ENCODE measurements around the gene KCNMA1. TPM values are rescaled to one million over a fixed set of nuclear protein-coding genes. Genes with fewer than 3 reads are reported as not detected.

The KCNMA1 gene
- total RNA-seq, 1 experiment from 2014 or later, result 0.45 TPM

DNA sequence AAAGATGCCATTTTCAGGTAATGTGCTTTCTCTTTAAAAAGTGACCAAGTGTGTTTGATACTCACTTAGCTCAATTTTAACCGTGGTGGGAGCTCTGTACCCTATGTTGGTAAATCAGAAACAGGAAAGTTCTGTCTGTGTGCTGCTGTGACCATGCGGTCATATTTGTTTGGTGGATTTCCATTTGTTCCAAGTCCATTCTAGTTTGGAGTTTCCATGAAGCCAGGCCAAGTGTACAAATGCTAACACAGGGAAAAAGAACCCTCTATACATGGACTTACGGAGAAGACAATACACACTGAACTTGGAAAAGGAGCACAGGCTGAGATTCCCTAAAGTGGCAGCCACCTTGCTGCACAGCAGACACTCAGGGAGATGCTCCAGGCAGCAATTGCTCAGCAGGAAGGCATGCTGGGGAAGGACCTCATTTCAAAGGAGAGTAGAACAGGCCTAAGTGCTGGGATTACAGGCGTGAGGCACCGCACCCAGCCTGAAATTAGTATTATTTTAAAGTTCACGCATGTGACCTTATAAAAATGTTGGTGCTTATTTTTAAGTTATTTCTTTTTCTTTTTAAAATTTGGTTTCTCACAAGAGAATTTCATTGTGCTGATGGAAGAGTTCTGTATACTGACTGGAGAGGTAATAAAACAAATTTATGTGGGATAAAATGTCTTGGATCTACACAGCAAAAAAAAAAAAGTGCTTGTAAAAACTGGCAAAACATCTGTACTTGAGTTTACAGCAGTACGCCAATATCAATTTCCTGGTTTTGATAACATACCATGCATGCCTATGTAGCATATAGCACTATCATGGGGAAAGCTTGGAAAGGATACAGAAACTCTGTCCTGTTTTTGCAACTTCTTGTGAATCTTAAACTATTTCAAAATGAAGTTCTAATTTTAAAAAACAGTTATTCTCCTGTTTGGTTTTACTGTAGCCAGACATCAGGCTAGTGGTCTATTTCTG lies 436.2 kb downstream of the KCNMA1 start:
- Mint-ChIP-seq H3K4me1 (ENCODE audit: low read depth, unreplicated experiment) (no peaks in the 10 kb centered on the region), H3K9me3 (ENCODE audit: low read depth, unreplicated experiment) (peaks cover 3% of the 10 kb centered on the region), H3K36me3 (ENCODE audit: insufficient read depth, unreplicated experiment) (no peaks in the 10 kb centered on the region), H3K27ac (ENCODE audit: unreplicated experiment) (no peak overlapping the region), H3K27me3 (ENCODE audit: unreplicated experiment) (peaks cover 32% of the 10 kb centered on the region), H3K4me3 (ENCODE audit: low read depth, unreplicated experiment) (no peak overlapping the region)
- intact Hi-C loops (cut with micrococcal nuclease; ENCODE audit: unreplicated experiment), result no loop called here
- DNase-seq, result no peak
- no TSS peak for BruUV-seq (replicated peaks)
- TF ChIP-seq, protein P1, sequence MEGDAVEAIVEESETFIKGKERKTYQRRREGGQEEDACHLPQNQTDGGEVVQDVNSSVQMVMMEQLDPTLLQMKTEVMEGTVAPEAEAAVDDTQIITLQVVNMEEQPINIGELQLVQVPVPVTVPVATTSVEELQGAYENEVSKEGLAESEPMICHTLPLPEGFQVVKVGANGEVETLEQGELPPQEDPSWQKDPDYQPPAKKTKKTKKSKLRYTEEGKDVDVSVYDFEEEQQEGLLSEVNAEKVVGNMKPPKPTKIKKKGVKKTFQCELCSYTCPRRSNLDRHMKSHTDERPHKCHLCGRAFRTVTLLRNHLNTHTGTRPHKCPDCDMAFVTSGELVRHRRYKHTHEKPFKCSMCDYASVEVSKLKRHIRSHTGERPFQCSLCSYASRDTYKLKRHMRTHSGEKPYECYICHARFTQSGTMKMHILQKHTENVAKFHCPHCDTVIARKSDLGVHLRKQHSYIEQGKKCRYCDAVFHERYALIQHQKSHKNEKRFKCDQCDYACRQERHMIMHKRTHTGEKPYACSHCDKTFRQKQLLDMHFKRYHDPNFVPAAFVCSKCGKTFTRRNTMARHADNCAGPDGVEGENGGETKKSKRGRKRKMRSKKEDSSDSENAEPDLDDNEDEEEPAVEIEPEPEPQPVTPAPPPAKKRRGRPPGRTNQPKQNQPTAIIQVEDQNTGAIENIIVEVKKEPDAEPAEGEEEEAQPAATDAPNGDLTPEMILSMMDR (IDR thresholded peaks at IDR 0.05; ENCODE audit: unreplicated experiment), result no peak
- CTCF ChIA-PET, result interaction anchor here (0.6 to 0.7 kb wide), 2 partner anchors 310 to 644 kb away, joined by 3 to 4 read pairs; no protein-coding TSS in a partner anchor

DNA sequence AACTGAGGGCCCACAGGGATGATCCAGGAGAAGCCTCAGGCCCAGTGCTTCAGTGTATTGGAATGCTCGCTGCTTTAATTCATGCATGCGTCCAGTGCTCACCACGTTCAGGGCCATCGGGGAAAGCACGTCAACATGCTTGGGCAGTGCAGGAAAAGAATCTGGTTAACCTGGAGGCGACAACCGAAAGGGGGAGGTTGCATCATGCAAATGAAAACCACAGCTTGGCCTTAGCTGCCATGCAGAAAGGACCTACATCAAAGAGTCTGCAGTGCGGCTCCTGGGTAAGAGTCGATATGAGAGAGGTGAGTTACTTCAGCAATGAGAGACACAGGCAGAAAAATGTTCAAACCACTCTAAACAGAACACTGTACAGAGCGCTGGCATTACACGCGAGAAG lies 440.1 kb downstream of the KCNMA1 start:
- BruUV-seq (replicated peaks), result no TSS peak
- intact Hi-C loops (cut with micrococcal nuclease; ENCODE audit: unreplicated experiment), result no loop called here
- CTCF ChIA-PET, result no interaction called here
- H3K27me3 Mint-ChIP-seq (ENCODE audit: unreplicated experiment), result peaks cover 17% of the 10 kb centered on the region
- no peak overlapping the region for H3K4me3 Mint-ChIP-seq (ENCODE audit: low read depth, unreplicated experiment)
- H3K9me3 Mint-ChIP-seq (ENCODE audit: low read depth, unreplicated experiment), result no peaks in the 10 kb centered on the region
- TF ChIP-seq, protein P1 (IDR thresholded peaks at IDR 0.05; ENCODE audit: unreplicated experiment), result no peak
- no peaks in the 10 kb centered on the region for H3K36me3 Mint-ChIP-seq (ENCODE audit: insufficient read depth, unreplicated experiment)
- no peak for DNase-seq
- no peak overlapping the region for H3K27ac Mint-ChIP-seq (ENCODE audit: unreplicated experiment)
- H3K4me1 Mint-ChIP-seq (ENCODE audit: low read depth, unreplicated experiment), result peaks cover 3% of the 10 kb centered on the region

DNA sequence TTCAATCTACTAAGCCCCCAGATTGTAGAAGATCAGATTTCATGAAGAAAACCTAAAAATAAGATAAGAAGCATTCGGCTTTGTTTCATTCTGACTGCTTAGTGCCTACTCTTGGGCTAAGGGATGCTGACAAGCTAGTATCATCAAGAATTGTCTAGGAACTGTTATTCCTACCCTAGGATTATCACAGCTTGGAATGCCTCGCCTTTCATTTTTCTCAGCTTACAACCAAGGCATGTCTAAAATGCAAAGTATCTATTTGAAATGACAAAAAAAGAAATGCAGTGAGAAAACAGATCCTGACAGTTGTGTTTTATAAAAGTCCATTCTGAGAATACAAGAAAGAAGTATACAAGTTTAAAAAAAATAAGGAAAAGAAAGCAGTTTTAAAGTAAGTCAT lies 441.0 kb downstream of the KCNMA1 start:
- CTCF ChIA-PET, result no interaction called here
- Mint-ChIP-seq H3K4me3 (ENCODE audit: low read depth, unreplicated experiment) (no peak overlapping the region), H3K27me3 (ENCODE audit: unreplicated experiment) (peaks cover 12% of the 10 kb centered on the region), H3K36me3 (ENCODE audit: insufficient read depth, unreplicated experiment) (no peaks in the 10 kb centered on the region), H3K9me3 (ENCODE audit: low read depth, unreplicated experiment) (no peaks in the 10 kb centered on the region), H3K27ac (ENCODE audit: unreplicated experiment) (no peak overlapping the region), H3K4me1 (ENCODE audit: low read depth, unreplicated experiment) (peaks cover 12% of the 10 kb centered on the region)
- intact Hi-C loops (cut with micrococcal nuclease; ENCODE audit: unreplicated experiment), result no loop called here
- TF ChIP-seq, protein P1 (IDR thresholded peaks at IDR 0.05; ENCODE audit: unreplicated experiment), result no peak
- BruUV-seq (replicated peaks), result no TSS peak
- no peak for DNase-seq

DNA sequence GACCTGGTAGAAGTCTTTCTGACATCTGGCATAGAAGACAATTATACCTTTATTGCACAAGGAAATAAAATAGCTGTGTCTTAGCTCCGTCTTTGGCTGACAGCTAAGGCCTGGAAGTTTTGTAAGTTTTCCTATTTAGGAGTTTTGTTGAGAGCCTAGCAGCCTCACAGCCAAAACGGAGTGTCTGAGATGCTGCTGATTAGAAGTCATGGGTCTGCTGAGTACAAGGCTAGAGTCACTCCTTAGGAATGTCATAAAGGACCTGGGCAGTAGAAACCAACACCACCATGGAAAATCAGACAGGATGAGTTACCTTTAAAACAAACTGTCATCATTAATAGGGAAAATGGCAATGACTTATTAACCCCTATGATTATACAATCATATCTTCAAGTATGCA lies 442.5 kb downstream of the KCNMA1 start:
- H3K27me3 Mint-ChIP-seq (ENCODE audit: unreplicated experiment), result peaks cover 12% of the 10 kb centered on the region

More for the DNA sequence above, 442.5 kb downstream of the KCNMA1 start:
- Mint-ChIP-seq H3K27ac (ENCODE audit: unreplicated experiment) (no peak overlapping the region), H3K4me3 (ENCODE audit: low read depth, unreplicated experiment) (no peak overlapping the region), H3K9me3 (ENCODE audit: low read depth, unreplicated experiment) (no peaks in the 10 kb centered on the region), H3K36me3 (ENCODE audit: insufficient read depth, unreplicated experiment) (no peaks in the 10 kb centered on the region), H3K4me1 (ENCODE audit: low read depth, unreplicated experiment) (peaks cover 18% of the 10 kb centered on the region)
- no TSS peak for BruUV-seq (replicated peaks)
- intact Hi-C loops (cut with micrococcal nuclease; ENCODE audit: unreplicated experiment), result no loop called here
- DNase-seq, result no peak
- CTCF ChIA-PET, result interaction anchor here (0.6 to 0.8 kb wide), 3 partner anchors 46 to 200 kb away, joined by 3 to 8 read pairs (median 3); no protein-coding TSS in a partner anchor
- TF ChIP-seq, protein P1 (IDR thresholded peaks at IDR 0.05; ENCODE audit: unreplicated experiment), result no peak
